Smooth muscle cell (in vitro differentiated cells): ENCODE results near the gene DIAPH3. TPM values are rescaled to one million over a fixed set of nuclear protein-coding genes. Genes with fewer than 3 reads are reported as not detected.
"Not testable (repeated sequence)": the region's sequence is repeated elsewhere in the genome, so short reads cannot be mapped to it uniquely, and the experiment has no call there.

Experiments
- DNase-seq: peaks from one replicate; lab custom pipeline; 2025; ENCODE audit not compliant: unreplicated experiment; lab: John Stamatoyannopoulos, UW
- H2AFZ ChIP-seq: fragments of 200-600 bp; sonication (generic); 2 replicates; pipeline ENCODE4 v1.6.0; 2016; ENCODE audit warnings: antibody characterized with exemption, low read depth, mild to moderate bottlenecking
- H3F3A ChIP-seq: fragments of 200-600 bp; sonication (generic); 2 replicates; pipeline ENCODE4 v1.6.0; 2017; ENCODE audit warnings: antibody characterized with exemption, low read depth
- H3K27ac ChIP-seq: fragments of 200-600 bp; sonication (generic); 2 replicates; pipeline ENCODE4 v1.5.1; 2016; ENCODE audit warnings: low read depth, mild to moderate bottlenecking
- H3K27me3 ChIP-seq: fragments of 200-600 bp; sonication (generic); 2 replicates; pipeline ENCODE4 v1.6.1; 2016; ENCODE audit warnings: low read depth, mild to moderate bottlenecking
- H3K36me3 ChIP-seq: fragments of 200-600 bp; sonication (generic); 2 replicates; pipeline ENCODE4 v1.5.1; 2016; ENCODE audit warnings: low read depth
- H3K4me1 ChIP-seq: fragments of 200-600 bp; sonication (generic); 2 replicates; pipeline ENCODE4 v1.5.1; 2016; ENCODE audit warnings: low read depth
- H3K4me2 ChIP-seq: fragments of 200-600 bp; sonication (generic); 2 replicates; pipeline ENCODE4 v1.6.0; 2016; ENCODE audit warnings: mild to moderate bottlenecking
- H3K4me3 ChIP-seq: fragments of 200-600 bp; sonication (generic); 2 replicates; pipeline ENCODE4 v1.5.1; 2016; ENCODE audit warnings: mild to moderate bottlenecking
- H3K79me2 ChIP-seq: fragments of 200-600 bp; sonication (generic); 2 replicates; pipeline ENCODE4 v1.6.0; 2016; ENCODE audit warnings: low read depth, mild to moderate bottlenecking
- H3K9ac ChIP-seq: fragments of 200-600 bp; sonication (generic); 2 replicates; pipeline ENCODE4 v1.6.0; 2016; ENCODE audit warnings: low read depth
- H3K9me3 ChIP-seq: fragments of 200-600 bp; sonication (generic); replicated peaks from 2 replicates; pipeline ENCODE4 v1.5.1; 2016; ENCODE audit warnings: low read depth
- H4K20me1 ChIP-seq: fragments of 200-600 bp; sonication (generic); 2 replicates; pipeline ENCODE4 v1.6.0; 2016; ENCODE audit warnings: low read depth
- CTCF ChIP-seq: fragments of 200-600 bp; sonication (generic); IDR thresholded peaks from 2 replicates; pipeline ENCODE4 v1.5.1; 2017; ENCODE audit warnings: borderline replicate concordance, mild to moderate bottlenecking, antibody characterized with exemption; ENCODE audit not compliant: insufficient read depth, poor library complexity, severe bottlenecking
- WGBS: methylation state at CpG from one replicate; pipeline ENCODE4 v1.1.7; 2016; ENCODE audit warnings: low lambda C conversion rate; 5-methylcytosine and 5-hydroxymethylcytosine counted together
- polyA plus RNA-seq: library from polyadenylated mRNA; unstranded; fragments of >200 nt; fragmentation: Nextera tagmentation; extraction: Ambion mirVana; gene quantifications from 2 replicates; pipeline ENCODE4 v1.2.1, GENCODE V29; 2016
- total RNA-seq: library from RNA; depleted of rRNA; stranded (reverse); fragments of >200 nt; gene quantifications from 2 replicates; pipeline ENCODE4 v1.2.3, GENCODE V29; 2014

DIAPH3 gene
- total and polyA plus RNA-seq, 2 experiments from 2014 or later: 6.8 to 9.5 TPM

- WGBS: 90% methylated on average over 3 of the region's 3 CpGs
- H4K20me1 ChIP-seq: no peaks in the 10 kb centered on the region
- H3K27me3 ChIP-seq: no peaks in the 10 kb centered on the region
- no peak overlapping the region for H3K4me2 ChIP-seq
- no peak overlapping the region for H2AFZ ChIP-seq
- no peak for DNase-seq
- no peaks in the 10 kb centered on the region for H3K9me3 ChIP-seq
- no peak overlapping the region for H3K4me3 ChIP-seq
- no peaks in the 10 kb centered on the region for H3K79me2 ChIP-seq
- H3K27ac ChIP-seq: no peak overlapping the region
- H3K9ac ChIP-seq: no peak overlapping the region
- H3K4me1 ChIP-seq: no peaks in the 10 kb centered on the region
- no peak for TF ChIP-seq CTCF
- H3F3A ChIP-seq: no peaks in the 10 kb centered on the region
- H3K36me3 ChIP-seq: no peaks in the 10 kb centered on the region
These were observed 102.0 kb downstream of the DIAPH3 start for GRCh38 chr13:60061737-60062136.

- H3K4me3 ChIP-seq: no peak overlapping the region
- no peak for TF ChIP-seq CTCF
- DNase-seq: no peak
- H3K27me3 ChIP-seq: no peaks in the 10 kb centered on the region
- no peaks in the 10 kb centered on the region for H4K20me1 ChIP-seq
- no peaks in the 10 kb centered on the region for H3K79me2 ChIP-seq
- WGBS: 89% methylated on average over 3 of the region's 3 CpGs
- no peak overlapping the region for H2AFZ ChIP-seq
- H3F3A ChIP-seq: no peaks in the 10 kb centered on the region
- H3K27ac ChIP-seq: no peak overlapping the region
- H3K36me3 ChIP-seq: no peaks in the 10 kb centered on the region
- H3K9ac ChIP-seq: no peak overlapping the region
- H3K4me1 ChIP-seq: no peaks in the 10 kb centered on the region
- no peaks in the 10 kb centered on the region for H3K9me3 ChIP-seq
- H3K4me2 ChIP-seq: no peak overlapping the region
These were observed 111.9 kb downstream of the DIAPH3 start for GRCh38 chr13:60051754-60052285.

GRCh38 chr13:60048353-60048752 is 115.4 kb downstream of the DIAPH3 start:
- not testable (repeated sequence) for H3F3A ChIP-seq, H3K4me3 ChIP-seq, H3K9ac ChIP-seq, H3K4me2 ChIP-seq, H3K27me3 ChIP-seq, H3K9me3 ChIP-seq, H3K27ac ChIP-seq, H4K20me1 ChIP-seq, H3K4me1 ChIP-seq, H2AFZ ChIP-seq, H3K79me2 ChIP-seq, DNase-seq, H3K36me3 ChIP-seq

- Histone ChIP-seq H3K27ac (no peak overlapping the region), H3K9ac (no peak overlapping the region), H3K4me1 (no peaks in the 10 kb centered on the region), H3K36me3 (no peaks in the 10 kb centered on the region), H2AFZ (no peak overlapping the region), H3K9me3 (no peaks in the 10 kb centered on the region), H3K4me3 (no peak overlapping the region), H3K4me2 (no peak overlapping the region), H3K27me3 (no peaks in the 10 kb centered on the region), H4K20me1 (no peaks in the 10 kb centered on the region), H3F3A (no peaks in the 10 kb centered on the region), H3K79me2 (no peaks in the 10 kb centered on the region)
- no peak for TF ChIP-seq CTCF
- WGBS: 77% methylated on average over 3 of the region's 3 CpGs
- DNase-seq: no peak
These were observed 115.8 kb downstream of the DIAPH3 start for GRCh38 chr13:60047918-60048317.
